Activated CD8-positive, alpha-beta memory T cell treated with anti-CD3 and anti-CD28 coated beads for 4 hours (primary cell): ENCODE results near the gene GPRC5D.

ENCODE experiments used
- DNase-seq, 2 donors: peaks; one replicate each; pipeline ENCODE4 v3.0.0-alpha.2; 2020; ENCODE audit warnings: low read depth in 2 of 2

Gene GPRC5D

DNA sequence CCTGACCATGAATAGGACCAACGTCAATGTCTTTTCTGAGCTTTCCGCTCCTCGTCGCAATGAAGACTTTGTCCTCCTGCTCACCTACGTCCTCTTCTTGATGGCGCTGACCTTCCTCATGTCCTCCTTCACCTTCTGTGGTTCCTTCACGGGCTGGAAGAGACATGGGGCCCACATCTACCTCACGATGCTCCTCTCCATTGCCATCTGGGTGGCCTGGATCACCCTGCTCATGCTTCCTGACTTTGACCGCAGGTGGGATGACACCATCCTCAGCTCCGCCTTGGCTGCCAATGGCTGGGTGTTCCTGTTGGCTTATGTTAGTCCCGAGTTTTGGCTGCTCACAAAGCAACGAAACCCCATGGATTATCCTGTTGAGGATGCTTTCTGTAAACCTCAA lies 43.3 kb downstream of the GPRC5D start:
- DNase-seq, result no peak

DNA sequence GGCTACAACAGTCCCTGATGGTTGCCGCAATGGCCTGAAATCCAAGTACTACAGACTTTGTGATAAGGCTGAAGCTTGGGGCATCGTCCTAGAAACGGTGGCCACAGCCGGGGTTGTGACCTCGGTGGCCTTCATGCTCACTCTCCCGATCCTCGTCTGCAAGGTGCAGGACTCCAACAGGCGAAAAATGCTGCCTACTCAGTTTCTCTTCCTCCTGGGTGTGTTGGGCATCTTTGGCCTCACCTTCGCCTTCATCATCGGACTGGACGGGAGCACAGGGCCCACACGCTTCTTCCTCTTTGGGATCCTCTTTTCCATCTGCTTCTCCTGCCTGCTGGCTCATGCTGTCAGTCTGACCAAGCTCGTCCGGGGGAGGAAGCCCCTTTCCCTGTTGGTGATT lies 43.7 kb downstream of the GPRC5D start:
- DNase-seq, result no peak

DNA sequence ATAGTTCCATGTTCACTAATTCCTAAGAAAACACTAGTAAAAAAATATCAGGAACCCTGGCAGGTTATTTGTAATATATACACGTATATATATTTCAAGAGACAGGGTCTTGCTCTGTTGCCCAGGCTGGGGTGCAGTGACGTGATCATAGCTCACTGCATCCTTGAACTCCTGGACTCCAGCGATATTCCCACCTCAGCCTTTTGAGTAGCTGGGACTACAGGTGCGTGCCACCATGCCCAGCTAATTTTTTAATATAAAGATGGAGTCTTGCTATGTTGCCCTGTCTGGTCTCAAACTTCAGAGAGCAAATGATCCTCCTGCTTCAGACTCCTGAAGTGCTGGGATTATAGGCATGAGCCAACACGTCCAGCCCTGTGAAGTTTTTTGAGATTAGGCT lies 44.4 kb downstream of the GPRC5D start:
- DNase-seq, result no peak

DNA sequence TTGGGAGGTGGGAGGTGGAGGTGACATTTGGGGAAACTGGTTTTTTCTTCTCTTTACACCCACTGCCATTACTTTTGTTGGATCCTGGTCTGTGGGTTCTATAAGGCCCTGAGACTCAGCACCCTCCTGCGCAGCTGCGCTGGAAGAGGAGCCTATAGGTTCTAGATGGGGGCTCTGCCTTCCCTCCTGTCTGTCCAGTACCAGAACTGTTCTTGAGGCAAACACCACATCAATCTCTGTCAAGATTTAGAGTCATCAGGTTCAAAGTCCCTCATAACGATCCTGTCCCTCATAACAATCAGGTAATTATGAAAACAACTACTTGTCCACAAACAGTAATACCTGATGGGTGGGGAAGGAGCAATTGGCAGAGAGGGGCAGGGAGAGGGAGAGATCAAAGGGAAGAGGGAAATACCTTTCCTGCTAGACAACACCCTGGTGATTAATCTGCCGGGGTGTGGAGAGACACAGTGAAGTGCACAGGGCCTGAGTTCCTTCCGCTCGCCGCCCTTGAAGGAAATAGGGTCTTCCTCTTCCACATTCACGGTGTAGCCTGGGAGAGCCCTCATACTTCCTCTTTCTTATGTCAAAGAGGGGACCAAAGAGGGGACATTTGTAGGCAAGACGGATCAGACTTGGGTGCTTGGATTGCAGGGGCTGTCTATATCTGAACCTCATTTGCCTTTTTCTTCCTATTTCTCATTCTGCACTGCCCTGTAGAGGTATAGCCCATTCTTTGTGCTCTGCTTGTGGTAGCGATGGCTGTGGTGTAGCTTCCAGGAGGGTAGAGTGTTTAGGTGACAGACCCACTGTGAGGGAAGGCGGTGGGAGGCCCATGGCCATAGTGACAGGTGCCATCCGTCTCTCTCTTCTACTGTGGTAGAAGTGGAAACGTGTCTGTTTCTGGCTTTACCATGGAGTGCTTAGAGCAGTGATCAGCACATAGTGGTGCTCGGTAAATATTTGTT lies 48.0 kb downstream of the GPRC5D start:
- no peak for DNase-seq

DNA sequence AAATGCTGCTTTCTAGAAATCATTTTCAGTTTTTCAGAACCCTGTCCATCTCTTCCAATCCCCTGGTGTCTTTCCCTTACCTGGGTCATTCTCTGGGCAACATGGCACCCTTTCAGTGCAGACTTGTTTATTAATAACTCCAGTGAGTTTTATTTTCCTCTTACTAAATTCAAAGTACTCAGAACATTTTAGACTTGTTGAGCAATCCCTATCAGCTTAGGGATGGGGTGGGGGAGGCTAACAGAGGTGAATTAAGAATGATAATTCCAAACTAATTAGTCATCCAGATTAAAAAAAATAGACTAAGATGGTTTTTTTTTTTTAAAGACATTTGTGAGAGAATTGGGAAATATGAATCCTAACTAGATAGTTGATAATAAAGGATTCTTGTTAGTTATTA lies 49.9 kb downstream of the GPRC5D start:
- no peak for DNase-seq

DNA sequence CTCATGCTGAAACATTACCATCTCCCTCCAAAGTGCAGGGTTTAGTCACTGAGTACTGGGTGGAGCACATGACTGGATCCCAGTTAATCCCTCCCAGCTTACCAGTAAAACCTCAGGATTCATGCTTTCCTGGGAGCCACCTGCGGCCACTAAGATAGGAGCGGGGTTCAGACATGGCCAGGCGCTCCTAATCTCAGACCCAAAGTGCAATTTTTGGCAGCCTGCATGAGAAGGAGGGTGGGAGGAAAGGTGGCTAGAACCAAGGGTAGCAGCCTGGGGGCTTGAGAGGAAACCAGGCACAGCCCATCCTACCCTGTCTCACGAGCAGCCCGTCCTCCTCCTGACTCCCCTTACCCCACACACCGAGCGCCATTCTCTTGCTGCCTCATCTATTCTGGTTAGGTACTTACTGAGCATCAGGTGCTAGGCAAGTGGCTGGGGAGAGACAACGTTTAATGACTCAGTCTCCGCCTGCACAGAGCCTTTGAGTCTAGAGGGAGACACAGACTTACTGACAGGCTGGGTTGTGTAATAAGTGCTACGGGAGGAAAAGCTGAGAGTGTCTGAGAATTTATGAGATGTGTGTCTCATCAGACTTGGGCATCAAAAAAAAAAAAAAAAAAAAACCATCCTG lies 50.7 kb downstream of the GPRC5D start:
- DNase-seq, result no peak

DNA sequence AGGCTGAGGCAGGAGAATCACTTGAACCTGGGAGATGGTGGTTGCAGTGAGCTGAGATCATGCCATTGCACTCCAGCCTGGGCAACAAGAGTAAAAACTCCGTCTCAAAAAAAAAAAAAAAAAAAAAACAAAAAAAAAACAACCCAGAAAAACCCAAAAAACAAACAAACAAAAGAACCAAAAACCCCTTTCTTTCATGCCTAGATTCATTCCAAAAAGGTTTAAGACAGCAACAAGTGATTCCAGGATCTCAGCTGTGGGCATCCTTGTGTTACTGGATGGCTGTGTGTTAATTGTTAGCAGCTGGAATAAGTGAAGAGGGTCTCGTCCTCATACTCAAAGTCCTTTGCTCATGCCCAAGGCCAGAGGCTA lies 51.2 kb downstream of the GPRC5D start:
- DNase-seq, result no peak

DNA sequence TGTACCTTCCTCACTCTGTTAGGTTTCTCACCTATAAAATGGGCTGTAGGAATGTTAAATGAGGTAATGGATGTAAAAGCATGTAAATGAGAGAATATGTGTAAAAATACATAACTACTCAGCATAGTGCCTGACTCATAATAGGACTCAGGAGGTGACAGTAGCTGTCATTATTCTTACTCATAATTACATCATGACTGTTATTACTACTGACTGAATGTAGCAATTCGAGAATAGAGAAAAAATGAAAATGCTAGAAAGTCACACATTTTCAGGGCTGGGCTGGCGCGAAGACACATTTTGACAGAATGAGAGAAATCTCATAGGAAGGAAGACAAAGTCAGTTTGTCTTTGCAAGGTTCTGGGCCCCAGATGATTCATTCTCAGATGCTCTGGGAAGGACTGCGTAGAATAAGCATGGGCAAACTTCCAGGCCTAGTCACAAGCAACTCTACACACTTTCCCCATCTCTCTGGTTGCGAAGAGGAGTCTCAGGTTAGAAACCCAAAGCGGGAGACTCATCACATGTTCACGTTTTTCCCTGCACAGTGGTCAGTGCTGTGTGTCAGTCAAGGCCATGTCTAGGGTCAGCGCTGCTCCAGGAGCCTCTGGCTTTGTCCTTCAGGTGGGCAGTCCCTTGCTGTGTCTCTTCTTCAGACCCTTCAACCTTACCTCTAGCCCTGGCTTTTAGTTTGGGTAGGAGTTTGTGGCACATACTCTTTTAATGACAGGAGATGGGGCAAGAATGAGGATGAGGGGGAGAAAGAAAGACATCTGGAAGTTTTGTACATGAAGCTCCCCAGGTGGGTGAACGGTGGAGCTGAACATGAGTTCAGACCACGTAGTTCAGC lies 52.2 kb downstream of the GPRC5D start:
- DNase-seq, result no peak

DNA sequence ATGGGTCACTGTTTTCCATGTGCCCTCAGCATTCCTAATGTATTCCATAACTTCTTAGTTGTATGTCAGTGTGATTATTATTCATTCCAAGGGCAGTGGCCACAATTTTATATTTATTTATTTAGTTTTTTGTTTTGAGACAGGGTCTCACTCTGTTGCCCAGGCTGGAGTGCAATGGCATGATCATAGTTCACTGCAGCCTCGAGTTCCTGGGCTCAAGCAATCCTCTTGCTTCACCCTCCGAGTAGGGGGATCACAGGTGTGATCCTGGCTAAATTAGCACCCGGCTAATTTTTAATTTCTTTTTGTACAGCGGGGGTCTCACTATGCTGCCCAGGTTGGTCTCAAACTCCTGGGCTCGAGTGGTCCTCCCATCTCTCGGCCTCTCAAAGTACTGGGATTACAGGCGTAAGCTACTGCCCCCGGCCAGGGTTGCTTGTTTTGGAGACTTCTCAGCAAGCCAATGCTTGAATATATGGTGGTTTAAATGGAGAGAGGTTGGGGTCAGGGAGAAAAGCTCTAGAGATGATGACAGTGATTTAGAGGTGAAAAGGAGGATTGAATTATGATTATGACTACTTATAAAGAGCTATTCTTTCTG lies 53.0 kb downstream of the GPRC5D start:
- no peak for DNase-seq

DNA sequence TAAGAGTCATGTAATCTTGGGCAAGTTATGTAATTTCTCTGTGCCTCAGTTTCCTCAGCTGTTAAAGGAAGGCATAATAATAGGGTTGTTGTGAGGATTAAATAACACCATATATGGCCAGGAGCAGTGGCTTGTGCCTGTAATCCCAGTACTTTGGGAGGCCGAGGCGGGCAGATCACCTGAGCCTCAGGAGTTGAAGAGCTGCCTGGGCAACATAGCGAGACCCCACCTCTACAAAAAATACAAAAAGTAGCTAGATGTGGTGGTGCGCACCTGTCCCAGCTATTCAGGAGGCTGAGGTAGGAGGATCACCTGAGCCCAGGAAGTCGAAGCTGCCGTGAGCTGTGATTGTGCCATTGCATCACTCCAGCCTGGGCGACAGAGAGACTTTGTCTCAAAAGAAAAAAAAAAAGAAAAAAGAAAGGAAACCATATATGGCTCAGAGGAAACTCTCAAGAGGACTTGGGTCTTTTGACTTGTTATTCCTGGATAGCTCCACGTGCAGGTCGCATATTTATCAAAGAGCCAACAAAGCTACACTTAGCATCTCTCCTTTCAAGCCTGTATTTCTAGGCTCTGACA lies 53.7 kb downstream of the GPRC5D start:
- DNase-seq, result no peak

DNA sequence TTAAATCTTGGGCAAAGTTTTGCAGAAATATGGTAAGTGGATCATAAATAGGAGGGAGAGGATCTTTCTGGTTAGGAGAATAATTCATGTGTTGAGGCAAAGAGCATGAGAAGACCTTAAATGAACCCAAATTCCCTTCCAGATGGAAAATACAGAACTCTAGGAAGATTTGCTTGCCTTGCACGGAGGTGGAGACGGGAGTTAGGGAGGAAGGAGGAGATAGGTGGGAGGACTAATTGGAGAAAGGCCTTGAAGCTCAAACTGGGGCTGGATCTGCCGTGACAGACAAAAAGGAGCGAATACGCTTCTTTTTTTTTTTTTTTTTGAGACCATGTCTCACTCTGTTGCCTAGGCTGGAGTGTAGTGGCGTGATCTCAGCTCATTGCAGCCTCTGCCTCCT lies 54.7 kb downstream of the GPRC5D start:
- DNase-seq, result no peak

DNA sequence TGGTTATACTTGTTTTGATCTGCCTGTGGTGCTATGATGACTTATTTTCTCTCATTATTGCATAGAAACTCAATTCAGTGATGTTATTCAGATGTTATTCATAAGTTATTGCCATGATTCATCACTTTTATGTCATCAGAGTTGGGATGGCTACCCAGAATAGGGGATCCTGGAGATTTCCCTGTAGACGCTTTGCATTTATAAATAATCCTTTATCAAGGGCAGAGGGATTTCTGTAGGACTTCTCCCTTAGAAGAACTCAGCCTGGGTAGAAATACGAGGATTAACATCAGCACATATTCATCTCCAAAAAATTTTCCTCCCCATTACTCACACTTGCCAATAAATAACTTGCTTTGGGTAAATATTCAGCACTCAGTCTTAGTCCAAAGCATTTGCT lies 55.7 kb downstream of the GPRC5D start:
- DNase-seq, result no peak

DNA sequence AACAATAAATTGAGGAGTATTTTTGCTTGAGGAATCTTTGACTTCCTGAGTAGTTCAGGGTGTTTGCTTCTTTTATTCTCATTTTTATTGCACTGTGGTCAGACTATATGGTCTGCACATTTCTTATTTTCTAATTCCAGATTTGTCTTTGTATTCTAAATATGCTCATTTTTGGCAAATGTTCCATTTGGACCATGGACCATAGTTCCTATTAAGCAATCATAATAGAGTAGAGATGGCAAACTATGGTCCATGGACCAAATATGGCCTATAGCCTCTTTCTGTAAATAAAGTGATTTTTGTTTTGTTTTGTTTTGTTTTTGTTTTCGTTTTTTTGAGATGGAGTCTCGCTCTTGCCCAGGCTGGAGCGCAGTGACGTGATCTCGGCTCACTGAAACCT lies 58.5 kb downstream of the GPRC5D start:
- DNase-seq, result no peak

DNA sequence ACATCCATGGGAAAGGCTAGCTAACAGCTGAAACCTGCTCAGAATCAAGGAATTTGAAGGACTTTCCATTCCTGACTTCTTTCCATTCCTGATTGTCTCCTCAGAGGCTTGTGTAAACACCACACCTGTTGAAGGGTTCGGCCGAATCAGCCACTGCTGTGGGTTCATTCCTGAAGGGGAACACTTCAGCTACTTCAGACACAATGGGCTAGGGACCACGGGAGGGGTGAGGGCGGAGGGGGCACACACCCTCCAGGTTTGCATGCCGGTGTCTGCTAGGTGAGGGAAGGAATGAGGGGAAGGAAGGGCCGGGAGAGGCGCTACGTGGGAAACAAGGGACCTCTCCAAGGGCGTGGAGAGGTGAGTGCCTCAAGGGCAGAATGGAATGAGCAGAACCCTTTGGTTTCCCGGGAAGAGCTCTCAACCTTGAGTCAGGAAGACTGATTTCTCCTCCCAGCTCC lies 59.3 kb downstream of the GPRC5D start:
- DNase-seq, result no peak

DNA sequence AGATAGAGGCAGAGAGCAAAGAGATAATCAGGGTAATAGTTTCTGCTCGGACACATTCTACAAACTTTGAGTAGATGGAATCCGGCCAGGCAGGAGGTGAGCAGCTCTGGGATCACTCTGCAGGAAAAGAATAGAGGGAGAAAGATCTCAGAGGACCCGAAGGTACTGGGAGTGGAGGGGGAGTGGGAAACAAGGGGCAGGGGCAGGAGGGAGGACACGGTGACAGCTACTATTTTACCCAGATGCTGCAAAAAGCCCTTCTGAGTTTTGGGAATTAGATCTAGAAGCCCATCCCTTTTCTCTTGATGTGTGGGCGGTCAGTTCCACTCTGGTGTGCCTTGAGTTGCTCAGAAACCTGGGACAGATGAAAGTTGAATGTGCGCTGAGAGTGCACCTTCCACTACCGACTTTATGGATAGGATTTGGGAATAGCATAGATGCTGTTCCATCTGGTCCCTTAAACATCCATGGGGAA lies 60.1 kb downstream of the GPRC5D start:
- no peak for DNase-seq

DNA sequence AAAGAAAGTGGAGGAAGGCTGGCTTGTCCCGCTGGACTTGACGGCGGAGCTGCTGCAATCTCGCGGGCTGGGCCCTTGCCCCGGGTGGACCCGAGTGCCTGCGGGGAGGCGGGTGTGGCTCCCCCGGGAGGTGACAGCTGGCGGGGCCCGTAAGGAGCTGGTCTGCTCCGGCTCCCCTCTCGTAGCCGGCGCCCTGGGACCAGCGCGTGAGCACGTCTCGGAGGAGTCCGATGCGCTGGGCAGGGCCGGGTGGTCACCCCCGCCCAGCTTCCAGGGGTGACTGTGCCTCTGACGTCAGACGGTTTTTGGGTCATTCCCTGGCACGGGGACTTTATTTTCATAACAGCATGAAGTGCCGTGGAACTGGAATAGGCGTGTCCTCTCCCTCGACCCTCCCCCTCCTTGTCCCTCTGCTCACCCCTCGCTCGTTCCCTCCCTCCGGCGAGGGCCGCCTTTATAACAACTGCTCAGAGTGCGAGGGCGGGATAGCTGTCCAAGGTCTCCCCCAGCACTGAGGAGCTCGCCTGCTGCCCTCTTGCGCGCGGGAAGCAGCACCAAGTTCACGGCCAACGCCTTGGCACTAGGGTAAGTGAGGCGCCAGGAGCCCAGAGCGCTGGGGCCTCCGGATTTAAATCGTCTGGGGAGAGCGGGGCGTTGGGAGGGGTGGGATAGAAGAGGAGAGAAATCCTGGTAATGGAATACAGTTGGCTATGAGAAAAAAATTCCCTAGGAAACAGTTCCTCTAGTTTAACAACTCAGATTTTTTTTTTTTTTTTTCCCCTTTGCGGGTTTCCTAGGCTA lies 60.7 kb downstream of the GPRC5D start, which contains the start of gene GPRC5A:
GPRC5A (plus strand) TSS at position 483 of the 801 bp plus-strand sequence. CDS start 16,688 bp downstream, outside the sequence.
- no peak for DNase-seq
